ENCODE measurements around the gene ASTN2.

DNA sequence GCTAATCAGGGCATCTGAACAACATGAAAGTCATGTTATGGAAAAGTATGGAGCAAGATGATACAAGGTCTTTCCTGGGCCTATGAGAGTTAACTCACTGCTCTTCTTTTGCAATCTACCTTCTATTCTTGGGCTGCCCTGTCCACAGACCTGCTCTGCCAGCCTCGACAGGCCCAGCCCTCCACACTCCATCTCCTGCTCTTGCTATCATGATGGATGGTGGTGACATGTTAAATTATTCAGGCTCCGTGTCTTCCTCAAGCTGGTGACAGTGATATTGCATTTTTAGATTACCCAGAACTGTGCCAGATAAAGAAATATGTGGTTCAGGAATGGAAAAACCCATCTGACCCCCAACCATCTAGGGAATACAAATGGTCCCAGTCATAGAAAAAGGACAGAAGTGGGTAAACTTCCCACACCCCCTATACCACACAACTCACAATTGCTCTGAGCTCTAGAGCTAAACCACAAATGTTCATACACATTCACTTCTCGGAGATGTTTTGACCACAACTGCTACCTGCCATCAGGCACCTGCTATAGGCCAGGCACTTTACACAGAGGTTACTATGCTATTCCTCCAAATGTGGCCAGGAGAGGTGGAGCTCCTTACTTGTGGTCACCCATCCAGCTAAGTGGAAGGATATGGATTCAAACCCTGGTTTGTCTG is 311.3 kb downstream of the ASTN2 start:
- TF ChIP-seq ZNF274 (IDR thresholded peaks at IDR 0.05; ENCODE audit: low read depth, low read length) = no peak
- TF ChIP-seq SUZ12 (IDR thresholded peaks at IDR 0.05; ENCODE audit: extremely low read depth, insufficient read depth, insufficient read length) = no peak
- no peak for TF ChIP-seq YY1 (IDR thresholded peaks at IDR 0.05; ENCODE audit: insufficient read depth, insufficient read length)

Measured in NT2/D1 (cell line).